GM19455 (cell line): Measurements from ENCODE around the gene ZNF500.
"Not testable (repeated sequence)": the region's sequence is repeated elsewhere in the genome, so short reads cannot be mapped to it uniquely, and the experiment has no call there.

Source experiments
- ATAC-seq: cut with Tn5 transposase; IDR thresholded peaks from one replicate; pipeline ENCODE4 v1.9.1; 2021; ENCODE audit not compliant: unreplicated experiment

Gene ZNF500

DNA sequence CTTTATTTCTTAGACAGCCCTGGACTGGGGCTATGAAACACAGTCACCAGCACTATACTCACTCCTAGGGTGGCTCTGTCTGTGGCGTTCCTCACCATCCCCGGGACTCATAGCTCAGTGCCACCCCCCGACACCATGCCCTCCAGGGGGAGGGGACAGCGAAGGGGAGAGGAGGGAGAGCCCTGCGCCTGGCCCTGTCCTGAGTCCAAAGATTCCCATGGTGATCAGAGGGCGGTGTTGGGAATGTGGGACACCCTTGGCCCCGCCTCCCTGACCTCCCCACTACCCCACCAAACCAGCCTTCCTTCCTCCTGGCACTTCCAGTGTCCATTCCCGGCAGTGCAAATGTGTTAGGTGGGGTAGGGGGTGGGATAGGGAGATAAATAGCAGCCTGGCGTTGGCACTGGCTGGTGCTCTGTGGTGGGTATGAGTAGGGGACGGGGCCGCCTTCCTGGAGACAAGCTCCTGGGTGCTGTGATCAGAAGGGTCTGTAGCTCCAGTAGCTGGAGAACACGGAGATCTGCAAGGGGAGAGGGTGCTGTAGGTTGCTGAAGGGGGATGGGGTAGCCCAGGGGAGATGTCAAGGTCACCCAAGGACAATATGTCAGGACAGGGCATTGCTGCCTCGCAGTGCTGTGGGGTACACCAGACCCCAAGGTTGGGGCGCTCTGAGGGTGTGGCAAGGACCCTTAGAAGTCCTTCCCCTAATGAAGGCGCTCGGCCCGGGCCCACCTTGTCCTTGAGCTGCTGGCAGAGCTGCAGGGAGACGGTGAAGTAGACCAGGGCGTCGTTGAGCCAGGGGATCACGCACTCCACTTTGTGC, 30.2 kb upstream of the ZNF500 start:
- ATAC-seq: no peak

DNA sequence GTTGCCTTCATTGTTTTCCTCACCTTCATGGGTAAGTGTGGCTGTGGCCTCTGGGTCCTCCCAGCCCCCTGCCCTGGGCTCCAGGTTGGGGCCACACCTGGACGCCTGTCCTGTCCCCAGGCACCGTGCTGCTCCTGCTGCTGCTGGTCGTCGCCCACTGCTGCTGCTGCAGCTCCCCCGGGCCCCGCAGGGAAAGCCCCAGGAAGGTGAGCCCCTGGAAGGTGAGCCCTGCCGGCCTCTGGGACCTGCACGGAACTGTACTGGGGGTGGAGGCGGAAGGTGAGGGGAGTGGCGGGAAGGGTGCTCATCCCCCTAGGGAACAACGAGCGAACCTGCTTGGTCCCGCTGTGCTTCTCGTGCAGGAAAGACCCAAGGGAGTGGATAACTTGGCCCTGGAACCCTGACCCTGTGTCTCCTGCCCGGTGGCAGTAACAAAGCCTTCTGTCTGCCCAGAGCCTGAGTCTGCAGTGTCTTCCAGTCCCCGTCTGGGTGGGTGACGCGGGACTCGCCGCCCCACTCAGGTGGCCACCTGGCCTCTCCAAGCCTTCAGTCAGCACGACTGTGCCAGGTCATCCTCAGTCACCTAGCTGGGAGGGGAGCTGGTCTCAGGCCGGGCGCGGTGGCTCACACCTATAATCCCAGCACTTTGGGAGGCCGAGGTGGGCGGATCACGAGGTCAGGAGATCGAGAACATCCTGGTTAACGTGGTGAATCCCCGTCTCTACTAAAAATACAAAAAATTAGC, 29.0 kb upstream of the ZNF500 start:
- ATAC-seq: no peak

DNA sequence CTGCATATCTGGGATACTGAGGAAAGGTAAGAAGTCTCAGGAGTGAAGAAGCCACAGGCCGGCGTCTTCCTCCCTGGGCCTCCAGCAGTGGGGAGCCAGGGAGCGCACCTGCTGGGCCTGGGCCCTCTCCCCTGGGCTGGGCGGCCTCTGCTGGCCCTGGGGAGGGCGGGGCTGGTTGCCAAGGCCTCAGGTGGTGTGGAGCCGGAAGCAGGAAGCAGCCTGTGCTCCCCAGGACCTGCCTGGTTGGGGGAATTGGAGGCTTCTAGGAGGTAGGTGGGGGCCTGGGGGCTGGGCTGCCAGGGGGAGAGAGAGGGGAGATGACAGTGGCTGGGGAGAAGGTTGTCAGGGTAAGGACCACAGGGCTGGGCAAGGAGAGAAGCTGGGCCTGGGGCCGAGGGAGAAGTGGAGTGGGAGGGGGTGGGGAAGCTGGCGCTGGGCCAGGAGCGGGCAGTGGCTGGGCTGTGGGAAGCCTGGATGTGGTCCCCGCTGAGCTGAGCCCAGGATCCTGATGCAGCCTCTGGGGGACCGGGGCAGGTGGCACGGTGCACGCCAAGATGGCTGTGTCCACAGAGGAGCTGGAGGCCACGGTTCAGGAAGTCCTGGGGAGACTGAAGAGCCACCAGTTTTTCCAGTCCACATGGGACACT, 28.3 kb upstream of the ZNF500 start, which contains the start of gene SMIM22:
Gene SMIM22 (plus strand): TSS at position 189 of the 647 bp plus-strand sequence. CDS start 366 bp downstream, at position 555.
- ATAC-seq: no peak

GRCh38 chr16:4792951-4793513, 26.1 kb upstream of the ZNF500 start:
- no peak for ATAC-seq

- ATAC-seq: no peak
Measured at GRCh38 chr16:4790871-4791270, 23.9 kb upstream of the ZNF500 start.

- no peak for ATAC-seq
Measured at GRCh38 chr16:4790261-4790660, 23.3 kb upstream of the ZNF500 start.

GRCh38 chr16:4788910-4789309, 21.9 kb upstream of the ZNF500 start:
- no peak for ATAC-seq

DNA sequence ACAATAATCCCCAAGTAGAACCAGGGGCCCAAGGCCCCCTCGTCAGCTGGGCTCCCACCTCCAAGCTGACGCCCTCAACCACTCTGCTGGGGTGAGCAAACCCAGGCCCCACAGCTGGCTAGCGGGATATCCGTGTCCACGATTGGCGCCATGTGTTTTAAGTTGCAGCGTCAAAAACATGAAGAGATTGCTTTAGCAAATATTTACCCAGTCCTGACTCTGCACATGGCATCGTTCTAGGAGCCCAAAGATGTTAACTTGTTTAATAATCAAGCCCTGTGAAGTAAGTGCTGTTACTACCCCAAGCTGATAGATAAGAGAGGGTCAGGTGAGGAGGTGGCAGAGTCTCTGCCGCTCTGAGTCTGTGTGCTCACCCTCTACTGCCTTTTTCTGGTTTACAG, 21.5 kb upstream of the ZNF500 start:
- ATAC-seq: no peak

DNA sequence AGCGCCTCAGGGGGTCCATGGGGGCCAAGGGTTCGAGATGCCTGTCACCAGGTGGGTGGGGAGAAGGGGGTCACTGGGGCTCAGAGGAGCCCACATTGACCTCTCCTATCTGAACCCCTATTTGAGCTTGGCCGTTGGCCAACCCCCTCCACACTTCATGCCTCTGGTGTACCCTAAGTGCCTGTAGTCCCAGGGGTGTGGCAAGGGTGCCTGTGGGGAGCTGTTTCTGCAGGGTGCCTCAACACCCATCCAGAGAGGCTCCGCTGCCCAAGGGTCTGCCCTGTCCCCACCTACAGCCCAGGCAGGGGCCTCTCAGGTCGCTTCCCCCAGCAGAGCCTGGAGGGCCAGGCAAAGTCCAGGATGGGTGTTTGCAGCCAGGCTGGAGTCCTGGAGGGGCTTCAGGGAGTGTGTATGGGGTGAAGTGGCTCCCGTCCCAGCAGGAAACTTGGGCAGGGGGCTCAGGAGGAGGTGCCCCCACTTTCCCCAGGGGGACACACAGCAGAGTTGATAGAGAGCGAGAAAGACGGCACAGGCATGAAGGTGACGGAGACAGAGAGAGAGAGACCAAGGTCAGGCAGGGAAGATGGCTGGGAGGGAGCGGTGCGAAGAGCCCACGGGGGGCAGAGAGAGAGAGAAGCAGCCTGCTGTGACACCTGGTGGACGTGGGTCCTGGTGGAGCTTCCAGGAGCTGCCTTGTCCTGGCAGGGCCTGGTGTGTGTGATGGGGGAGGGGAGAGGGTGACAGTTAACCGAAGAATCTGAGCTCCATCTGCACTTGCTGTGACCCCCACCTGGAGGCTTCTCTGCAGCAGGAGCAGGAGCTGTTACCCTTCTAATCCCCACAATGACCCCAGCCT, 20.9 kb upstream of the ZNF500 start, which contains the start of gene SEPTIN12:
Gene SEPTIN12 (minus strand): TSS at position 719 of the 856 bp plus-strand sequence. CDS start 700 bp downstream, at position 19.
- ATAC-seq: no peak

- ATAC-seq: no peak
Measured at GRCh38 chr16:4787068-4787467, 20.1 kb upstream of the ZNF500 start.

DNA sequence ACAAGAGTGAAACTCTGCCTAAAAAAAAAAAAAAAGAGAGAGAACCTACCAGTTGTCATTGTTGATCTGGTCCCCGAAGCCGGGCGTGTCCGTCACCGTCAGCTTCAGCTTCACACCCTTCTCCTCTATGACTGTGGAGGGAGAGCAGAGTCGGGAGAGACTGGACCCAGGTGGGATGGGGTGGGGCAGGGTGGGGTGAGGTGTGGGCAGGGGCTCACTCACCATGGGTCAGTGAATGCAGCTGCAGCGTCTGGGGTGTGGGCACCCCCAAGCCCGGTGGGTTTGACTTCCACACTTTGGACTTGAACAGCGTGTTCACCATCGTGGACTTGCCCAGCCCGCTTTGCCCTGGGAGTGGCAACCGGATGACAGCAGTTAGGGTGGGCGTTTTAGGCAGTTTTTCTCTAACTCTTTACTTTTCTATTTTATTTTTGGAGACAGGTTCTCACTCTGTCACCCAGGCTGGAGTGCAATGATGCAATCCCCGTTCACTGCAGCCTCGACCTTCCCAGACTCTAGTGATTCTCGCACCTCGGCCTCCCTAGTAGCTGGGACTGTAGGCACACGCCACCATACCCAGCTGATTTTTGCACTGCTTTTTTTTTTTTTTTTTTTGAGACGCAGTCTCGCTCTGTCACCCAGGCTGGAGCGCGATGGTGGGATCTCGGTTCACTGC, 18.9 kb upstream of the ZNF500 start:
- ATAC-seq: no peak

DNA sequence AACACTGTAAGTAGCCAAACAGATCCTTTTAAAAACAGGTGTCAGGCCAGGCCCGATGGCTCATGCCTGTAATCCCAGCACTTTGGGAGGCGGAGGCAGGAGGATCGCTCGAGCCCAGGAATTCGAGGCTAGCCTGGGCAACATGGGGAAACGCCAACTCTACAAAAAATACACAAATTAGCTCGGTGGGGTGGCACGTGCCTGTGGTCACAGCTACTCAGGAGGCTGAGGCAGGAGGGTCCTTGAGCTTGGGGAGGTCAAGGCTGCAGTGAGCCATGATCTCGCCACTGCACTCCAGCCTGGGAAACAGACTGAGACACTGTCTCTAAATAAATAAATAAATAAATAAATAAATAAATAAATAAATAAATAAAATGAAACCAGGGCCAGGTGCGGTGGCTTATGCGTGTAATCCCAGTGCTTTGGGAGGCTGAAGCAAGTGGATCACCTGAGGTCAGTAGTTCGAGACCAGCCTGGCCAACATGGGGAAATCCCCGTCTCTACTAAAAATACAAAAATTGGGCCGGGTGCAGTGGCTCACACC, 17.6 kb upstream of the ZNF500 start:
- ATAC-seq: not testable (repeated sequence)

DNA sequence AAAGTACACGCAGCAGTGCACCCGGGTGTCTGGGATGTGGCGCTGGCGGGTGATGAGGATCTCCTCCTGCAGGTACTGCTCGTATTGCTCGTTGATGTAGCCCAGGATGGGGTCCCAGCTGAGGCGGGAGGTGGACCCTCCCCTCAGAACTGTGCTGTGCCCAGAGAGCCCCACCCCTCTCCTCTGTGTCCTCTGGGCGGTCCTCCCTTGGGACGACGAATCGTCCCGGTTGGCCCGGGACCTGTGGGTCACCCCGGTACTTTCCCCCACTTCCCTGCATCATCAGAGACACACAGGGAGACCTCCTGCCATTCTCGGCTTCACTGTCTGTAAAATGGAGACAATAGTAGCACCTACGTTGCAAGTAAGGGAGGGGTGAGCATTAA, 17.0 kb upstream of the ZNF500 start:
- ATAC-seq: no peak

GRCh38 chr16:4783251-4783950, 16.4 kb upstream of the ZNF500 start:
- ATAC-seq: no peak

DNA sequence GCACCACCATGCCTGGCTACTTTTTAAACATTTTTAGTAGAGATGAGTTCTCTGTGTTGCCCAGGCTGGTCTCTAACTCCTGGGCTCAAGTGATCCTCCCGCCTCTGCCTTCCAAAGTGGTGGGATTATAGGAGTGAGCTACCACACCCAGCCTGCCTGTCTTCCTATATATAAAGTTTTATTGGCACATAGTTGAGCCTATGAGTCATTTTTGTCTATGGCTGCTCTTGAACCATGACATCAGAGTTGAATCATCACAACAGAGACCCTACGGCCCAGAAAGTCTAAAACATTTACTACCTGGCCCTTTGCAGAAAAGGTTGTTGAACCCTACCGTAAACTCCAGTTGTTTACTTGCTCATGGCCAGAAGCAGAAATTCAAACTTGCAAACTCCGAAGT, 13.3 kb upstream of the ZNF500 start:
- no peak for ATAC-seq

DNA sequence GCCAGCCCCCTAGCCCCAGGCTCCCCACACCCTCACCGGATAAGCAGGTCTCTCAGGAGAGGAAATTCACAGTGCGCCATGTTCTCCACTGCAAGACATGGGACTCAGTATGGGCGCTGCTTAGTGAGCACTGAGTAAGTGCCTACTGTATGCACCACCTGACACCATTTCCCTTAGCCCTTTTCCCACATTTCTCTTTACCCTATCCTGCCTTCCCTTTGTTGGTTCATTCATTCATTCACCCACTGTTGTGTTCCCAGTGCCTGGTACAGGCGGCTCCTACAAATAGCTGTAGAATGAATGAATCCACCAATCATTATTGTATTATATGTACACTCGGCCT, 11.1 kb upstream of the ZNF500 start:
- ATAC-seq: no peak

DNA sequence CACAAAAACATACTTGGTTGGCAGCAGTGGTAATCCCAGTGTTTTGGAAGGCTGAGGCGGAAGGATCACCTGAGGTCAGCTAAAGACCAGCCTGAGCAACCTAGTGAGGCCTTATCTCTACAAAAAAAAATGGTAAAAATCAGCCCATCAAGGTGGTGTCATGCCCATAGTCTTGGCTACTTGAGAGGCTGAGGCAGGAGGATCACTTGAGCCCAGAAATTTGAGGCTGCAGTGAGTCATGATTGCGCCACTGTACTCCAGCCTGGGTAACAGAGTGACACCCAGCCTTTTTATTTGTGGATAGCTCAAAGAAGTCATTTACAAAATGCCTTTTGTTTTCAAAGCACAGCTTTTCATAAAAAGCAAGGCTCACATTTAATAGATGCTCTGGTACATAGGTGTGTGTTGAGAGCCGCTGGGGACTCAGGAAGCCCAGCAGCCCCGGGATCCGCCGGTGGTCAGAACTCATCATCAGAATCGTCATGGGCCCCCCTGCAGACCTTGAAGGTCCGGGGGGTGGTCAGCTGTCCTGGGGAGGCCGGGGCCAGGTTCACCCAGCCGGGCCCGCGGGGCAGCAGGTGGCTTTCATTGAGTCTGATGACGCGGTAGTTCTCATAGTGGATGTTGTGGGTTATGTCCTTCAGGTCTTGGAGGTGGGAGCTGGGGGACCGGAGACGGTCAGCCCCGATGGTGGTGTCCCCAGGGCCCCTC, 10.5 kb upstream of the ZNF500 start:
- no peak for ATAC-seq

GRCh38 chr16:4776141-4776705, 9.3 kb upstream of the ZNF500 start:
- ATAC-seq: no peak
